GM12801 (cell line): ENCODE results near the gene SPACDR.

ENCODE experiments used
- TF ChIP-seq, protein P1 (sequence below): IDR thresholded peaks from one replicate; pipeline ENCODE4 v1.5.1; 2011; ENCODE audit warnings: control low read depth; ENCODE audit not compliant: insufficient read length; ENCODE audit errors: extremely low read depth

The SPACDR gene

DNA sequence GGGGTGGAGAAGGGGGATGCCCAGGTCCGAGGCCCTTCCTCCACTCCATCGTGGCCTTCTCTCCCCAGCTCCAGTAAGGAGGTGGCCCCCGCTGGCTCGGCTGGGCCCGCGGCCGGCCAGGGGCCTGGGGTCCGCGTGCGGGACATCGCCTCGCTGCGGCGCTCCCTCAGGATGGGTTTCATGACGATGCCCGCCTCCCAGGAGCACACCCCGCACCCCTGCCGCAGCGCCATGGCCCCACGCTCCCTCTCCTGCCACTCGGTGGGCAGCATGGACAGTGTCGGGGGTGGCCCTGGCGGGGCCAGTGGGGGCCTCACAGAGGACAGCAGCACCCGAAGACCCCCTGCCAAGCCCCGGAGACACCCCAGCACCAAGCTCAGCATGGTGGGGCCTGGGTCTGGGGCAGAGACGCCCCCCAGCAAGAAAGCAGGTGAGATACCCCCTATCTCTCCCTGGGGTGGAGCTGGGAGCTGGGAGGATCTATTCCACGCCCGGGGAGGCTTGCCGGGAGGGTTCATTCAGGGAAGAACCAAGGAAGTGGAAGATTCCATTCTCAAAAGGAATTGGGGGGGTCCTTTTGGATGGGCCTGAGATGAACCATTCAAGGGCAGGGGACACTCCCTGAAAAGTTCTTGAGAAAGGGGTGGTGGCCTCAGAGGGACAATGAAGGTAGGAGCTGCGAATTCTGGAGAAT, 22.8 kb upstream of the SPACDR start:
- TF ChIP-seq, protein P1, sequence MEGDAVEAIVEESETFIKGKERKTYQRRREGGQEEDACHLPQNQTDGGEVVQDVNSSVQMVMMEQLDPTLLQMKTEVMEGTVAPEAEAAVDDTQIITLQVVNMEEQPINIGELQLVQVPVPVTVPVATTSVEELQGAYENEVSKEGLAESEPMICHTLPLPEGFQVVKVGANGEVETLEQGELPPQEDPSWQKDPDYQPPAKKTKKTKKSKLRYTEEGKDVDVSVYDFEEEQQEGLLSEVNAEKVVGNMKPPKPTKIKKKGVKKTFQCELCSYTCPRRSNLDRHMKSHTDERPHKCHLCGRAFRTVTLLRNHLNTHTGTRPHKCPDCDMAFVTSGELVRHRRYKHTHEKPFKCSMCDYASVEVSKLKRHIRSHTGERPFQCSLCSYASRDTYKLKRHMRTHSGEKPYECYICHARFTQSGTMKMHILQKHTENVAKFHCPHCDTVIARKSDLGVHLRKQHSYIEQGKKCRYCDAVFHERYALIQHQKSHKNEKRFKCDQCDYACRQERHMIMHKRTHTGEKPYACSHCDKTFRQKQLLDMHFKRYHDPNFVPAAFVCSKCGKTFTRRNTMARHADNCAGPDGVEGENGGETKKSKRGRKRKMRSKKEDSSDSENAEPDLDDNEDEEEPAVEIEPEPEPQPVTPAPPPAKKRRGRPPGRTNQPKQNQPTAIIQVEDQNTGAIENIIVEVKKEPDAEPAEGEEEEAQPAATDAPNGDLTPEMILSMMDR = no peak

DNA sequence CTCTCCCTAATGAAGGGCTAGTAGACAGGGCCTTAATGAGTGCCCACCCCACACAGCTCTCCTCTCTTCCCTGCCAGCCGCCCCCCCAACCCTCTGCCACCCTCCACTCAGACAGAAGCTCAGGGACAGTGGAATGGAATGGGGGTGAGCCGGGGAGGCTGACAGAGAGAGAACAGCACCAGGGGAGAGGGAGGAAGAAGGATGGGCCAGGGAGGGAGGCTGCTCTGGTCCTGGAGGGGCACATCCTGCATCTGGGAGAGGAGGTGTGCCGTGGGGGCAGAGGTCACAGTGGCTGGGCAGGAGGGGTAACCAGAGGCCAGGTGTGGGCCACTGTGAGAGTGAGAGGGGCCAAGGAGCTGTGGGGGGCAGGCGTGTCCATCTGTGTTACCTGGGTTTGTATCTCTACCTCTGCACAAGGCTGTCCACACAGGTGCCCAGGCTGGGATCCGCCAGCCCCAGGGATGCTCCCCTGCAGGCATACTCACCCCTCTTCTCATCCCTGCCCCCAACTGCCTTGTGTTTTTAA, 22.1 kb upstream of the SPACDR start:
- TF ChIP-seq, protein P1 = no peak

DNA sequence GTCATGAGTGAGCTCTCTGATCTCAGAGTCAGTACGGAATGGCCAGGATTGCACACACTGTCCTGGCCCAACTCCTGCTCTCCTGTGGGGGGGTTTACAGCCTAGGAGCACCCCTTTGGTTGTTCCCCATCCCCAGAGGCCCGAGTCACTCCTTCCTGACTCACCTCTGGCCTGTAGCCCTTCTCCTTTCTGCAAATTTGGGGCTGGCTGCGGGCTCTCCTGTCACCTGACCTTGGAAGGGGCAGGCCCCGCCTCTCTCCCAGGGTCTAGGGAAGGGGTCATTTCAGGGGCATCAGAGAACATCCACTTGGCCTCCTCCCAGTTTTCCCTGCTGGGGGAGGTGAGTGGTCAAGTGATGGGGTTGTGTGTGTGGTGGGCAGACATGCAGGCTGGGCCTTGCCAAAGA, 21.4 kb upstream of the SPACDR start:
- TF ChIP-seq, protein P1 = no peak

DNA sequence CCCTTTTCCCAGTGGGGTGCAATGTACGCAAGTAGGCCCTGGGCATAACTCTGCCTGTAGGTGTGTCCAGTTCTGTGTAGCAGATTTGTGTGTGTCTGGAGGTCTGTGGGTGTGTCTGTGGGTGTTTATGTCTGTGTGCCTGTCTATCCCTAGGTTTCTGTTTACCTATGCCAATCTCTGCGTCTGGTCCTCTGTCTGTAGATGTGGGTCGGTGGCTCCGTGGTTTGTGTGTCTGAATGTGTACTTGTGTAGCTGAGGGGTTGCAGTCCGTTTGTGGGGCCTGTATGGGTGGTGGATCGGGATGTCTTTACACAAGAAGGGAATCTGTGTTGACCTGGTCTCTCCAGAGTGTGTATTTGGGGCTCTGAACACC, 20.6 kb upstream of the SPACDR start:
- TF ChIP-seq, protein P1 = no peak

DNA sequence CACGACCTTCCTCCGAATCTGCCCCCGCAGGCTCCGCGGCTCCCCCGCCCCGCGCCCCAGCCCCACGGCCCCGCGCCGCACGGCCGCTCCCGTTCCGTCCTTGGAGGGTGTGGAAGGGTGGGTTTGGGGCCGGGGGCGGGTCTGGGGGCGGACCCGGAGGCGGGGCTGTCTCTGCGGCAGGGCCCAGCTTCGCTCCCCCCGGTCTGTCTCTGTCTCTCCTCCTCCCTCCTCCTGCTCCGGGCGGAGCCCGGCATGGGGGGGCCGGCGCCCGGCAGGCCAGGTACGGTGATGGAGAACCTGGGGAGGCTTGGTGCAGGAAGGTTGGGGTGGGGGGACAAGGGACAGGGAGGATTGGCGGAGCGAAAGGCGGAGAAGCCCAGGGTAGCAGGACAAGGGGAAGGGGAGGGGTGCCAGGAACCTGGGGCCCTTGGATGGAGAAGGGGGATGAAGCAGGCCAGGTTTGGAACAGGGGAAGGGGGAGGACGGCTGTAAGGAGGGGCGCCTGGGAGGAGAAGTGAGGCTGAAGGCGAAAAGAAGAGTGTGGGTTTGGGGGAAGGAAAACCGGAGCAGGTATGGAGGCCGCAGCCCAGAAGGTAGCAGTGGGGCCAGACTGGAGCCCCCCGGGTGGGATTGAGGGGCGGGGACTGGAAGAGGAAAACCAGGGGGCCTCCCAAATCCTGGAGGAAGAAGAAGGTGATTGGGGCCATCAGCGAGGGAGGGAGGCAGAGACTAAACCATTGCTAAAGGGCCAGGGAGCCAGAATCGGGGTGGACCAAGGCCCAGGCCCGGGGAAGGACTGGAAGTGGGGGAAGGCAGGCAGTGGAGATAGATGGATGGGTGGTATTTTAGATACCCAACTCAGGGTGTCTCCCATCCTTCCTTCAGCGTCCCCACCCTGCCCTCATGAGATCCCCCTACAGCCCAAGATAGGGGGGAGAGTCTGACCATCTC, 19.9 kb upstream of the SPACDR start, which contains the start of gene NYAP1:
Gene NYAP1, plus strand, starts transcription at position 206 of the 951 bp plus-strand sequence. CDS start 1,385 bp downstream, outside the sequence.
- TF ChIP-seq, protein P1 = no peak

DNA sequence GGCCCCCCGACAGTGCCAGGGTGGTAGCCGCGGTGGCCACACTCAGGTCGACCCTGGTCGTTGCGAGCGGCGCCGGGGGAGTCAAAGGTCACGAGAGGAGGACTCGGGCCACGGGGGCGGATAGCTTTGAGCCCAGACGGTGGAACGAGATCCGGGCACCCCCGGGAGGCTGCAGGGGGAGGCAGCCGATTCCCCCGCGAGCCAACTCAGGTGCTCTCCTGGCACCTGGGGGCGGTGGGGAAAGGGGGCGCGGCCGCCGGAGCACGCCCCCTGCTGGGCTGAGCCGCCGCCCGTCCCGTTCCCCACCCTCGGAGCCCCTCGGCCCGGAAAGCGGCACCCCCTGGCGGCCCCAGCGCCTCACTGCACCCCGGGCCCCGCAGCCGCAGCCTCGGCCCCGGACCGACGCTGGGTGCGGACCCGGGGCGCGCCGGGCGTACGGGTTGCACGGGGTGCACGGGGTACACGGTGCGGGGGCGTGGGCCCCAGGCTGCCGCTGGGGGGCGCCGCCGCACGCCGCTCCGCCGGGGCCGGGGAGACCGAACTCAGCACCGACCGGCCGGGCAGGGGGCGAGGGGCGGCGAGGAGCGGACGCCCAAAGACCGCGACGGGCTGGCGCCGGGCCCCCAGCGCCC, 19.1 kb upstream of the SPACDR start:
- TF ChIP-seq, protein P1 = no peak

DNA sequence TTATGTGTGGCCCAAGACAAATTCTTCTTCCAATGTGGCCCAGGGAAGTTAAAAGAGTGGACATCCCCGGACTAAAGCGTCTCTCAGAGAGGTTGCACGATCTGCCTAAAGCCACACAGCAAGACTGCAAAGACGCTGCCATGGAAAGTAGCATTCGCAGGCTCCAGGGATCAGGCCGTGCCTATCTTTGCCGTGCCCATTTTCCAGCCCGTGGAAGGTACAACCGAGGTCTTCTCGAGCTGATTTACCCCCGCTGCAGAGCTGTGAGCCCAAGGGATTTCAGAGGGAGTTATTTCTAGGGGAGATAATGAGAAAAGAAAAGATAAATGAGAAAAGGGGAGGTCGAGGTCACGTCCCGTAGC, 18.6 kb upstream of the SPACDR start:
- TF ChIP-seq, protein P1 = no peak
